ACHN (cell line): ENCODE data around the gene GINS2.

Source experiments
- DNase-seq: peaks from one replicate; pipeline ENCODE4 v3.0.0-alpha.2; 2015
- in situ Hi-C: cut with HindIII; loops from 2 replicates; pipeline ENCODE4 v1.10.0; 2017; ENCODE audit warnings: low sequenced_read_pairs, low pct_ligation_motif_present, low pct_unique_long_range_greater_than_20kb

GINS2 gene

GRCh38 chr16:85688586-85689284, at the start of gene GINS2:
Gene GINS2, minus strand, starts transcription at chr16:85688954. Its CDS starts 56 bp downstream, at chr16:85688898.
- in situ Hi-C loops = no loop called here
- DNase-seq = peak; percentile 94

- DNase-seq = no peak
- in situ Hi-C loops = no loop called here
Measured at GRCh38 chr16:85736921-85737320, 48.2 kb upstream of the GINS2 start.

GRCh38 chr16:85735946-85736345, 47.2 kb upstream of the GINS2 start:
- in situ Hi-C loops = no loop called here
- no peak for DNase-seq

- in situ Hi-C loops = no loop called here
- DNase-seq = no peak
Measured at GRCh38 chr16:85735225-85735635, 46.5 kb upstream of the GINS2 start.

GRCh38 chr16:85734311-85735017, 45.7 kb upstream of the GINS2 start:
- DNase-seq = no peak
- in situ Hi-C loops = no loop called here

GRCh38 chr16:85733839-85734170, 45.1 kb upstream of the GINS2 start:
- DNase-seq = no peak
- in situ Hi-C loops = no loop called here

- DNase-seq = no peak
- in situ Hi-C loops = no loop called here
Measured at GRCh38 chr16:85733155-85733838, 44.5 kb upstream of the GINS2 start.

- in situ Hi-C loops = no loop called here
- no peak for DNase-seq
Measured at GRCh38 chr16:85731179-85731578, 42.4 kb upstream of the GINS2 start.

- in situ Hi-C loops = no loop called here
- no peak for DNase-seq
Measured at GRCh38 chr16:85730186-85730465, 41.4 kb upstream of the GINS2 start.

- no peak for DNase-seq
- in situ Hi-C loops = no loop called here
Measured at GRCh38 chr16:85729452-85730185, 40.9 kb upstream of the GINS2 start.

- no peak for DNase-seq
- in situ Hi-C loops = no loop called here
Measured at GRCh38 chr16:85728879-85729278, 40.1 kb upstream of the GINS2 start.

- in situ Hi-C loops = no loop called here
- DNase-seq = no peak
Measured at GRCh38 chr16:85724936-85725335, 36.2 kb upstream of the GINS2 start.

GRCh38 chr16:85724126-85724879, 35.5 kb upstream of the GINS2 start:
- in situ Hi-C loops = no loop called here
- DNase-seq = no peak

- DNase-seq = no peak
- in situ Hi-C loops = no loop called here
Measured at GRCh38 chr16:85722128-85722893, 33.6 kb upstream of the GINS2 start.

- peak; percentile 88 for DNase-seq
- in situ Hi-C loops = no loop called here
Measured at GRCh38 chr16:85720302-85720637, 31.5 kb upstream of the GINS2 start.

- DNase-seq = no peak
- in situ Hi-C loops = no loop called here
Measured at GRCh38 chr16:85719605-85720301, 31.0 kb upstream of the GINS2 start.

GRCh38 chr16:85718682-85719081, 29.9 kb upstream of the GINS2 start:
- no peak for DNase-seq
- in situ Hi-C loops = no loop called here

GRCh38 chr16:85718153-85718477, 29.4 kb upstream of the GINS2 start:
- no peak for DNase-seq
- in situ Hi-C loops = no loop called here
